PC-3 (cell line): Measurements from ENCODE around the gene FBXL7.

Experiments used
- EZH2 ChIP-seq: fragments of 300-600 bp; sonication (generic); IDR thresholded peaks from one replicate; pipeline ENCODE4 v1.6.1; 2017; ENCODE audit warnings: antibody characterized with exemption, mild to moderate bottlenecking, low read length; ENCODE audit not compliant: unreplicated experiment
- EZH2phosphoT487 ChIP-seq: fragments of 300-600 bp; sonication (generic); IDR thresholded peaks from 2 replicates; pipeline ENCODE4 v1.6.1; 2018; ENCODE audit warnings: mild to moderate bottlenecking, antibody characterized with exemption, low read length, borderline replicate concordance
- TF ChIP-seq, protein P1 (sequence below): fragments of 300-600 bp; sonication (generic); conservative IDR thresholded peaks from 2 replicates; pipeline ENCODE4 v1.5.1; 2017; ENCODE audit warnings: antibody characterized with exemption, low read depth, mild to moderate bottlenecking, low read length

DNA sequence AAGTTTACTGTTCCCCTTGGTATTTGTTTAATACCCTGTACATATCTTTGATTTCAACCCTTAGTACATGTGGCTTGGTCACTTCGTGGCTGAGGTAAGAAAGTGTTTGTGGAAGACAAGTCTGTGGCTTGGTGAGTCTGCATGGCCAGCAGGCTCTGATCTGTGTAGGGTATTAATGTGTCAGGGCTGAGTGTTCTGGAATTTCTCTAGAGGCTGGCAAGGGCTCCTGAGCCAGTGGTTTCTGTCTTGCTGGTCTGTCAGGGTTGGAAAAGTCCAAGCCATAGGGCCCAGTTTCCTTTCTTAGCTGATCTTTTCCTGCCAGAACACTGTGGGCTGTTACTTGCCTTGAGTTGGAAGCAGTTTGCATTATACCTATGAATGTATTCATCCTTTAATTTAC lies 48.0 kb upstream of the FBXL7 start:
- TF ChIP-seq, protein P1, sequence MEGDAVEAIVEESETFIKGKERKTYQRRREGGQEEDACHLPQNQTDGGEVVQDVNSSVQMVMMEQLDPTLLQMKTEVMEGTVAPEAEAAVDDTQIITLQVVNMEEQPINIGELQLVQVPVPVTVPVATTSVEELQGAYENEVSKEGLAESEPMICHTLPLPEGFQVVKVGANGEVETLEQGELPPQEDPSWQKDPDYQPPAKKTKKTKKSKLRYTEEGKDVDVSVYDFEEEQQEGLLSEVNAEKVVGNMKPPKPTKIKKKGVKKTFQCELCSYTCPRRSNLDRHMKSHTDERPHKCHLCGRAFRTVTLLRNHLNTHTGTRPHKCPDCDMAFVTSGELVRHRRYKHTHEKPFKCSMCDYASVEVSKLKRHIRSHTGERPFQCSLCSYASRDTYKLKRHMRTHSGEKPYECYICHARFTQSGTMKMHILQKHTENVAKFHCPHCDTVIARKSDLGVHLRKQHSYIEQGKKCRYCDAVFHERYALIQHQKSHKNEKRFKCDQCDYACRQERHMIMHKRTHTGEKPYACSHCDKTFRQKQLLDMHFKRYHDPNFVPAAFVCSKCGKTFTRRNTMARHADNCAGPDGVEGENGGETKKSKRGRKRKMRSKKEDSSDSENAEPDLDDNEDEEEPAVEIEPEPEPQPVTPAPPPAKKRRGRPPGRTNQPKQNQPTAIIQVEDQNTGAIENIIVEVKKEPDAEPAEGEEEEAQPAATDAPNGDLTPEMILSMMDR = no peak
- no peak for TF ChIP-seq EZH2
- TF ChIP-seq EZH2phosphoT487 = no peak
